Karpas-422 (cell line): ENCODE results near the gene ROR2. TPM values are rescaled to one million over a fixed set of nuclear protein-coding genes. Genes with fewer than 3 reads are reported as not detected.

Experiments
- DNase-seq: peaks from one replicate; pipeline ENCODE4 v3.0.0-alpha.2; 2015
- H2AFZ ChIP-seq: fragments of 200-600 bp; sonication (generic); 2 replicates; pipeline ENCODE4 v1.6.1; 2014; ENCODE audit warnings: antibody characterized with exemption, low read length, mixed read lengths
- H3K27ac ChIP-seq: fragments of 200-600 bp; sonication (generic); 2 replicates; pipeline ENCODE4 v1.5.1; 2014; ENCODE audit warnings: mild to moderate bottlenecking, low read length, moderate library complexity
- H3K27me3 ChIP-seq: fragments of 200-600 bp; sonication (generic); 2 replicates; pipeline ENCODE4 v1.6.1; 2014; ENCODE audit warnings: low read length, mixed read lengths
- H3K36me3 ChIP-seq: fragments of 200-600 bp; sonication (generic); 2 replicates; pipeline ENCODE4 v1.6.1; 2014; ENCODE audit warnings: low read length, mixed read lengths; ENCODE audit not compliant: insufficient read depth
- H3K4me1 ChIP-seq: fragments of 200-600 bp; sonication (generic); 2 replicates; pipeline ENCODE4 v1.6.1; 2014; ENCODE audit warnings: mild to moderate bottlenecking, low read length, mixed read lengths
- H3K4me2 ChIP-seq: fragments of 200-600 bp; sonication (generic); 2 replicates; pipeline ENCODE4 v1.6.1; 2014; ENCODE audit warnings: low read length, low read depth, mild to moderate bottlenecking; ENCODE audit not compliant: poor library complexity, severe bottlenecking
- H3K4me3 ChIP-seq: fragments of 200-600 bp; sonication (generic); 2 replicates; pipeline ENCODE4 v1.5.1; 2014; ENCODE audit warnings: mild to moderate bottlenecking, antibody characterized with exemption, low read length, mixed read lengths
- H3K79me2 ChIP-seq: fragments of 200-600 bp; sonication (generic); 2 replicates; pipeline ENCODE4 v1.6.1; 2014; ENCODE audit warnings: mild to moderate bottlenecking, low read length, mixed read lengths
- H3K9ac ChIP-seq: fragments of 200-600 bp; sonication (generic); 2 replicates; pipeline ENCODE4 v1.6.0; 2014; ENCODE audit warnings: low read length
- H3K9me2 ChIP-seq: fragments of 200-600 bp; sonication (generic), shearing (Covaris generic); replicated peaks from 2 replicates; pipeline ENCODE4 v1.6.0; 2014; ENCODE audit warnings: mild to moderate bottlenecking, low read length, moderate library complexity; ENCODE audit not compliant: insufficient read depth
- H3K9me3 ChIP-seq: fragments of 300-700, 200-600 bp; sonication (generic); 2 replicates; pipeline ENCODE4 v1.6.1; 2014; ENCODE audit warnings: low read length, mixed read lengths
- H4K20me1 ChIP-seq: fragments of 200-600 bp; sonication (generic); 2 replicates; pipeline ENCODE4 v1.6.1; 2014; ENCODE audit warnings: mild to moderate bottlenecking, antibody characterized with exemption, low read length, low read depth; ENCODE audit not compliant: insufficient read depth
- total RNA-seq: library from RNA; depleted of rRNA; stranded (reverse); fragments of >200 nt; shearing (Covaris generic); gene quantifications from 2 replicates; pipeline ENCODE4 v1.2.3, GENCODE V29; 2014; ENCODE audit warnings: low replicate concordance

ROR2 gene
- total RNA-seq, 1 experiment from 2014 or later, result not detected

DNA sequence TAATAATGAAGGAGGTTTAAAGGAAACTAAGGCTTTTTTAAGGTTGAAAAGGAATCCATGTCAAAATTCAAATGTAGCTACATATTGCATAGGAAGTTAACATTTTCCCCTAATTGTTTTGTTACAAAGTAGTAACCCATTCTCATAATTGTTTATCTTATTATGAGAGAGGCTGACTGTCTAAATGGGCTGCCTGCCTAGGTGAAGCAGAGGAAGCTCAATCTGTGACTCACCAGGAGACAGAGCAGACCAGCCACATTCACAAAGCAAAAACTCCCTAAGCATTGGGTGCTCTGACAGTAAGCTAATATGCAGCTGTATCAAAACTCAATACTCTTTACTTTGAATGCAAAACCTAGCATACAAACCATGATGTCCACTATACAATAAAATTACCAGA, 208.5 kb downstream of the ROR2 start:
- Histone ChIP-seq H3K9me3 (no peaks in the 10 kb centered on the region), H3K9ac (no peak overlapping the region), H3K4me2 (no peak overlapping the region), H3K4me1 (no peaks in the 10 kb centered on the region), H2AFZ (no peak overlapping the region), H4K20me1 (no peaks in the 10 kb centered on the region), H3K4me3 (no peak overlapping the region), H3K36me3 (no peaks in the 10 kb centered on the region), H3K27me3 (no peaks in the 10 kb centered on the region), H3K79me2 (no peaks in the 10 kb centered on the region), H3K27ac (no peak overlapping the region), H3K9me2 (no peaks in the 10 kb centered on the region)
- DNase-seq, result no peak

DNA sequence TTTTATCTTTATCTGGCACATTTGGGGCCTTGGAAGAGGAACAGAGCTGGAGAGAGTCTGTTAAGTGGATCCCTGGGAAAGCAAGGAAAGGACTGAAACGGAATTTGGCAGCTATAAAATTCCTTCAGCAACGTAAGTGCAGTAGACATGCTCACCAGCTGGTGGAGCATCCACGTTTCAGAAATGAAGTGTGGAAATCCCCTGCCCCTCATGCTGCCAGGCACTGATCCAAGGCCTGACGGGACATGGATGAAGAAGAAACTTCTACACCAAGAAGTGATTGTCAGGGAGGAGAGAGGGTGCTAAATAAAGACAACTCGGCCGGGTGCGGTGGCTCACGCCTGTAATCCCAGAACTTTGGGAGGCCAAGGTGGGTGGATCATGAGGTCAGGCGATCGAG, 209.3 kb downstream of the ROR2 start:
- H3K27me3 ChIP-seq, result no peaks in the 10 kb centered on the region

DNA sequence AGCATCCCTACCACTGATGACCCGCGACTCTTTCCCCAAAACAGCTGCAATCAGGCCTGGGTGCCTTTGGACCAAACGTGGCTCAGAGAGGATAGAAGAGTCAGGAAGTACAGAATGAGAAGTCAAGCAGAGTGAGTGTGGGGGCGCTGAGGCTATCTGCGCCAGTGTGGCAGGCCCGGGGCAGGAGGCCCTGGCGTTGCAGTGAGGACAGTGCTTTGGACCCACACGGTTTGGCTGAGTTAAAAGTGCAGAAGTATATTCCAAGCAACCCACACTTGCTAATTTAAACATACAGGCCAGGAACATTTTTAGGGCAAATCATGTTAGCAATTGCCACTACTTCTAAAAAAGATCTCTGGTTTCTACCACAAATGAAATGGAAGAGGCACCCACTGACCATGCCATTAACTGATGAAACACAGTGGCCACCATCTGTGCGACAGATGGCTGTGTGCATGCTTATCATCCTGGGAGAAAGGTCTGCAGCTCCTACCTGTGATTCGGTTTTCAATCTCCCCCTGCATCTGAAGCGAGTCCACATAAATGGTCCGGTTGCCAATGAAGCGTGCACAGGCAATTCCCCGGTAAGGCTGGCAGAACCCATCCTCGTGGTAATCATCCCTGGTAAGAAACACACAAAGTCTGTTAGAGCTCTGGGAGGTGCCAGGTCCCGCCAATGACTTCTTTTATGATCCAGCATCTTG, 213.0 kb downstream of the ROR2 start:
- no peaks in the 10 kb centered on the region for H3K79me2 ChIP-seq
- no peak for DNase-seq
- no peaks in the 10 kb centered on the region for H3K9me2 ChIP-seq
- no peak overlapping the region for H3K9ac ChIP-seq
- H3K9me3 ChIP-seq, result no peaks in the 10 kb centered on the region
- H3K27me3 ChIP-seq, result no peaks in the 10 kb centered on the region
- H3K36me3 ChIP-seq, result no peaks in the 10 kb centered on the region
- H2AFZ ChIP-seq, result no peak overlapping the region
- H4K20me1 ChIP-seq, result no peaks in the 10 kb centered on the region
- H3K27ac ChIP-seq, result no peak overlapping the region
- H3K4me1 ChIP-seq, result no peaks in the 10 kb centered on the region
- H3K4me3 ChIP-seq, result no peak overlapping the region
- no peak overlapping the region for H3K4me2 ChIP-seq

More for the DNA sequence above, 209.3 kb downstream of the ROR2 start:
- no peak overlapping the region for H3K4me3 ChIP-seq
- H2AFZ ChIP-seq, result no peak overlapping the region
- H3K9ac ChIP-seq, result no peak overlapping the region
- H3K4me2 ChIP-seq, result no peak overlapping the region
- no peaks in the 10 kb centered on the region for H3K9me2 ChIP-seq
- no peaks in the 10 kb centered on the region for H3K36me3 ChIP-seq
- H3K79me2 ChIP-seq, result no peaks in the 10 kb centered on the region
- no peaks in the 10 kb centered on the region for H3K4me1 ChIP-seq
- DNase-seq, result no peak
- no peak overlapping the region for H3K27ac ChIP-seq
- no peaks in the 10 kb centered on the region for H3K9me3 ChIP-seq
- no peaks in the 10 kb centered on the region for H4K20me1 ChIP-seq

DNA sequence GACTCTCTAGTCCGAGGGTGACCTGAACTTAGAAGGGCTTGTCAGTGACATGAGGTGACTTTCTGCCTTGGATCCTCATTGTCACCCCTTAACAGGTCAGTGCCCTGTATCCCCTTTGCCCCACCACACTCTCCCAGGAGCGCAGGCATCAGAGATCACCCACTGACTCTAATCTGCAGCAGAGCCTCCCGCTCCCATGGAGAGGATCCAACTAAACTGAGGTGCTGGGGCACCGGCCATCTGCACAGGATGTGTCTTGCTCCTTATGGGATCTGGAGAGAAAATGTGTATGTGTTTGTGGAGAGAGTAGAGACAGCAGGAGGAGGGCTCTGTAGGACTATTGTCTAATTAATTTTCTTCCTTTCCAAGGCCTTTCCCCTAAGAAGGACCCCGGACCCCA, 213.7 kb downstream of the ROR2 start:
- H3K27ac ChIP-seq, result no peak overlapping the region
- H3K27me3 ChIP-seq, result no peaks in the 10 kb centered on the region
- no peaks in the 10 kb centered on the region for H3K36me3 ChIP-seq
- no peak overlapping the region for H3K4me3 ChIP-seq
- no peaks in the 10 kb centered on the region for H3K9me3 ChIP-seq
- no peaks in the 10 kb centered on the region for H4K20me1 ChIP-seq
- H2AFZ ChIP-seq, result no peak overlapping the region
- no peak overlapping the region for H3K4me2 ChIP-seq
- H3K9ac ChIP-seq, result no peak overlapping the region
- no peaks in the 10 kb centered on the region for H3K9me2 ChIP-seq
- H3K4me1 ChIP-seq, result no peaks in the 10 kb centered on the region
- H3K79me2 ChIP-seq, result no peaks in the 10 kb centered on the region
- DNase-seq, result no peak

DNA sequence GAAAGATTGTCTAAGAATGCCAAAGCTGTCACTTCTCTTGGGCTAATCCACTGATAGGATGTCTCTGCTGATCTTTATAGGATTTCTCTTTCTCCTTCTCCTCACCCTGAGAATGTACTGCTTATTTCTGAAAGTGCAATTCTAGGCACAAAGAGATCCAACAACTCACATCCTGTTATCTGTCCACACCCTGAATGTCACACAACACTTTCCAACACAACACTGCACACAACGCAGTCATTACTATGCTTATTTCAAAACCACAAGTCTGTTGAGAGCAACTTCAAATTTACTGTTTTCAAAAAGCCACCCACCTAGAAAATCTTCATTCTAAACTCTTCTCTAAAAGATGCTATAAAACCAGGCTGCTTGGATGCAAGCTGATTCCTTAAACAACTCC, 215.0 kb downstream of the ROR2 start:
- DNase-seq, result no peak
- no peak overlapping the region for H3K9ac ChIP-seq
- no peak overlapping the region for H2AFZ ChIP-seq
- H3K4me2 ChIP-seq, result no peak overlapping the region
- no peak overlapping the region for H3K4me3 ChIP-seq
- H3K79me2 ChIP-seq, result no peaks in the 10 kb centered on the region
- H3K4me1 ChIP-seq, result no peaks in the 10 kb centered on the region
- no peaks in the 10 kb centered on the region for H4K20me1 ChIP-seq
- H3K9me2 ChIP-seq, result no peaks in the 10 kb centered on the region
- no peaks in the 10 kb centered on the region for H3K9me3 ChIP-seq
- no peak overlapping the region for H3K27ac ChIP-seq
- H3K27me3 ChIP-seq, result no peaks in the 10 kb centered on the region
- H3K36me3 ChIP-seq, result no peaks in the 10 kb centered on the region

DNA sequence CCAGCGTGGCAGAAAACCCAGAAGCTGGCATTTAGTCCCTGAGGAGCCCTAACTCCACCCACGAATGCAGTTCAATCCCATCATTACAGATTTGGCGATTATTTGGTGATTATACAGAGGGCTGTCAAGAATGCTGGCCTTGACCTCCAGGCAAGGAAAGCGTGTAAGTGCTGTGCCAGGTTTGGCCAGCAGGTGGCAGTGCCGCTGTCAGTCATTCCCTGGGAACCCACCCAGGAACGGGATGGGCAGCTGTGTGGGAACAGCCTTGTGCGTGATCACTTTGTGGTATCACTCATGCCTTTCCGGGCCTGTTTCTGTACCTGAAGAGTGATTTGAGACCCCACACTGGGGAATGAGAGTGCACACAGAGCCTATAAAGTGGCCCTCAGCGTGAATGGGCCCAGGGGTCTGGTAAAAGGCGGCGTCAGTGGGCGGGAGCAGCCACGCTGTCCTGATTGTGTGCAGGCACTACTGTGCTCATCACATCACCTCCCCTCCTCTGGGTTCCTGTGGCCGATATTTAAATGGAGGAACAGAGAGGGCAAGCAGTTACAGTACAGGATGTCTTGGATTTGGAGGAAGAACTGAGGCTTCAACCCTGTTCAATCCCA, 215.6 kb downstream of the ROR2 start:
- H3K4me1 ChIP-seq, result no peaks in the 10 kb centered on the region
- DNase-seq, result peak; percentile 69
- H3K9me2 ChIP-seq, result no peaks in the 10 kb centered on the region
- no peaks in the 10 kb centered on the region for H3K79me2 ChIP-seq
- H3K4me3 ChIP-seq, result no peak overlapping the region
- no peak overlapping the region for H3K9ac ChIP-seq
- no peak overlapping the region for H3K27ac ChIP-seq
- no peaks in the 10 kb centered on the region for H3K27me3 ChIP-seq
- H2AFZ ChIP-seq, result no peak overlapping the region
- no peaks in the 10 kb centered on the region for H3K9me3 ChIP-seq
- H4K20me1 ChIP-seq, result no peaks in the 10 kb centered on the region
- no peaks in the 10 kb centered on the region for H3K36me3 ChIP-seq
- H3K4me2 ChIP-seq, result no peak overlapping the region

DNA sequence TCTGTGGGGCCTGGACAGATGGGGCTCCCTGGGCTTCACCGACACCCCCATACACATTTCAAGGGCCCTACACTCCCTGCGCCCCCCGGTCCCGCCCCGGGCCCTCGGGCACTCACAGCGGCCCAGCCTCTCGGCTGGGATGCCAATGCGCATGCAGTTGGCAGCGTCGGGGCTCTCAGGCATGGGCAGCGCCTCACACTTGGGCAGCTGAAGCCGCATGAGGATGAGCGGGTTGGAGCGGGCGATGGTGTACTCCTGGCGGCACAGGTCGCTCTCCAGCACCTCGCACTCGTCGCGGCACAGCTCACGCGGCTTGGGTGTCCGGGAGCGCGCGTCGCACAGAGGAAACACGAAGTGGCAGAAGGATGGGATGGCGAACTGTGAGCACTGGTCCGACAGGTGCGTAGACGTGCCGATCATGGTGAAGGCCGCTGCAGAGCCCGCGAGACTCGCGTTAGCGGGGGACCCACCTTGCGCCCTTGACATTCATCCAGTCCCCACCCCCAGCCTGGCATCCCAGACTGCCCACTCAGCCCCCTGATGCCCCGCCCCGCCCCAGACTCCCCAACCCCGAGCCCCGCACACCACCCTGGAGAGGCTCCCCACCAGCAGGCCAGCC, 216.9 kb downstream of the ROR2 start:
- no peaks in the 10 kb centered on the region for H3K9me3 ChIP-seq
- H2AFZ ChIP-seq, result no peak overlapping the region
- no peak overlapping the region for H3K4me3 ChIP-seq
- H3K4me1 ChIP-seq, result no peaks in the 10 kb centered on the region
- DNase-seq, result no peak
- H3K36me3 ChIP-seq, result no peaks in the 10 kb centered on the region
- no peak overlapping the region for H3K4me2 ChIP-seq
- no peaks in the 10 kb centered on the region for H3K79me2 ChIP-seq
- H3K27me3 ChIP-seq, result no peaks in the 10 kb centered on the region
- no peaks in the 10 kb centered on the region for H4K20me1 ChIP-seq
- H3K9me2 ChIP-seq, result no peaks in the 10 kb centered on the region
- no peak overlapping the region for H3K9ac ChIP-seq
- no peak overlapping the region for H3K27ac ChIP-seq

DNA sequence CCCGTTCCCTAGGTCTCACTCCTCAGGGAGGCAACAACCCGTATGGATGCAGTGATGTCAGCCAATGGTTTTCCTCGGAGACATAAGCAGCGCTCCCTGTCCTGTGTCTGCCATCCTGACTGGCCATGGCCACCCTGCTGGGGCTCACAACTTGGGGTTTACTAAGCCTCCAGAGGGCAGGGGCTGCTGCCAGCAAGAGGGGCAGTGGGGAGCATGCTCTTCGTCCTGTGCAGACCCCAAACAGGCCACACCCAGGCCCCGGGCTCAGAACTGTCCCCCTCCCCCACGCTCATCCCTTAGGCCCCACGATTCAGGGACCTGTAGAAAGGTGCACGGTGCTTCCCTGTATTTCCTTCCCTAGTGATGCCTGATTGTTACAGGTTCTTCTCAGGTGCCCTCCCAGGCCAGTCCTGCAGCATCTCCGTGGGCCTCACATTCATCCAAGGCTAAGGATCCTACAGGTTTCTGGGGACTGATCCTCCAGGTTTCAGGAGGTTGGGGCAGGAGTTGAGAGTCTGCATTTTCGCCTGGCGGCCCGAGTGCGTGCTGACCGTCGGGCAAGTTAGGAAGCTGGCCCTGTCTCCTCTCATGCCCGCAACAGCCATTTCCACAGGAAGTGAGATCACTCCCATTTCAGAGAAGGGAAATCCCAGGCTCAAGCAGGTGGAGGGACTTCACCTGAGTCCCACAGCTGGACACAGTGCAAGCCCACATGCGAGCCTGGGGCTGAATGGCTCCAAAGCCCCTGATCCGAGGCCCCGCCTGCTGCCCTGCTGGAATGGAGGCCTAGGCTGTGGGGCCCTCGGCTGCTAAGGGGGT, 217.6 kb downstream of the ROR2 start:
- Histone ChIP-seq H3K4me2 (no peak overlapping the region), H3K79me2 (no peaks in the 10 kb centered on the region), H3K9ac (no peak overlapping the region), H2AFZ (no peak overlapping the region), H3K36me3 (no peaks in the 10 kb centered on the region), H3K9me3 (no peaks in the 10 kb centered on the region), H3K4me3 (no peak overlapping the region), H3K9me2 (no peaks in the 10 kb centered on the region), H3K27ac (no peak overlapping the region), H4K20me1 (no peaks in the 10 kb centered on the region), H3K4me1 (no peaks in the 10 kb centered on the region), H3K27me3 (no peaks in the 10 kb centered on the region)
- DNase-seq, result no peak
